ENCODE measurements around the gene ERP29. TPM values are rescaled to one million over a fixed set of nuclear protein-coding genes. Genes with fewer than 3 reads are reported as not detected.

The ERP29 gene
- total and polyA plus RNA-seq, 2 of the 13 experiments (the other 11 are each of a cell fraction or from before 2014, with no cell fraction given): 111 to 147 TPM

- TF ChIP-seq, protein P1, sequence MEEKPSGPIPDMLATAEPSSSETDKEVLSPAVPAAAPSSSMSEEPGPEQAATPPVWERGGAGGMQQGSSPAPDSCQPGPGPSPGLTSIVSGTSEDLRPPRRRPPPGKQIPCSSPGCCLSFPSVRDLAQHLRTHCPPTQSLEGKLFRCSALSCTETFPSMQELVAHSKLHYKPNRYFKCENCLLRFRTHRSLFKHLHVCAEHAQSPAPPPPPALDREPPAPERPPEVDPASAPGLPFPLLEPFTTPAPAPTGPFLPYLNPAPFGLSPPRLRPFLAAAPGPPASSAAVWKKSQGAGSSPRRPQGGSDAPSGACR (CRISPR knock-in tag; IDR thresholded peaks at IDR 0.05): no peak
- TF ChIP-seq CEBPG (CRISPR knock-in tag; IDR thresholded peaks at IDR 0.05) (no peak), TEAD2 (CRISPR knock-in tag; IDR thresholded peaks at IDR 0.05) (no peak), FOSL1 (CRISPR knock-in tag; IDR thresholded peaks at IDR 0.05; ENCODE audit: borderline replicate concordance) (no peak), NFIB (CRISPR knock-in tag; IDR thresholded peaks at IDR 0.05; ENCODE audit: borderline replicate concordance) (no peak), DMTF1 (CRISPR knock-in tag; IDR thresholded peaks at IDR 0.05) (no peak)
Measured at GRCh38 chr12:112049351-112049750, 36.1 kb downstream of the ERP29 start (continued).

GRCh38 chr12:112061137-112061536, 47.9 kb downstream of the ERP29 start:
- DNase-seq (ENCODE audit: low spot score) (no peak), ATAC-seq (no peak), FAIRE-seq (no peak)
- 93% methylated on average over 2 of the region's 2 CpGs for WGBS (ENCODE audit: low lambda C conversion rate)
- Histone ChIP-seq H4K20me1 (ENCODE audit: insufficient read depth, low read length) (no peaks in the 10 kb centered on the region), H3K9ac (ENCODE audit: insufficient read depth, low read depth, low read length) (no peak overlapping the region), H3K4me1 (ENCODE audit: insufficient read depth, low read length) (no peaks in the 10 kb centered on the region), H3K36me3 (replicated peaks in 1 of 2; ENCODE audit: control insufficient read depth in 1 of 2, insufficient read depth in 2 of 2, low read length in 2 of 2) (peaks cover 7 to 64% of the 10 kb centered on the region in 2 experiments; a peak in 4 of 5 replicates), H3K4me3 (replicated peaks in 1 of 3; ENCODE audit: insufficient read depth in 1 of 3, low read depth in 2 of 3, low read length in 3 of 3) (no peak overlapping the region), H2AFZ (ENCODE audit: low read length) (no peak overlapping the region), H3K4me2 (ENCODE audit: low read depth, low read length) (no peak overlapping the region), H3K27ac (ENCODE audit: extremely low read length, insufficient read depth, low read length) (no peak overlapping the region), H3K79me2 (ENCODE audit: insufficient read depth, low read length) (no peaks in the 10 kb centered on the region), H3K27me3 (ENCODE audit: control insufficient read depth in 1 of 2, insufficient read depth in 2 of 2, low read length in 2 of 2) (no peaks in the 10 kb centered on the region), H3K9me3 (ENCODE audit: low read length) (no peaks in the 10 kb centered on the region)
- ChIA-PET CTCF (ENCODE audit: low intra/inter-chr PET ratio, low total read pairs) (no interaction called here), POLR2A (no interaction called here)
- in situ Hi-C loops (cut with HindIII; ENCODE audit: extremely low pct_ligation_motif_present, low pct_unique_long_range_greater_than_20kb): no loop called here
- intact Hi-C loops (cut with micrococcal nuclease; ENCODE audit: unreplicated experiment): no loop called here
- TF ChIP-seq FOXO1 (CRISPR knock-in tag; IDR thresholded peaks at IDR 0.05): no peak
- TF ChIP-seq, protein P2, sequence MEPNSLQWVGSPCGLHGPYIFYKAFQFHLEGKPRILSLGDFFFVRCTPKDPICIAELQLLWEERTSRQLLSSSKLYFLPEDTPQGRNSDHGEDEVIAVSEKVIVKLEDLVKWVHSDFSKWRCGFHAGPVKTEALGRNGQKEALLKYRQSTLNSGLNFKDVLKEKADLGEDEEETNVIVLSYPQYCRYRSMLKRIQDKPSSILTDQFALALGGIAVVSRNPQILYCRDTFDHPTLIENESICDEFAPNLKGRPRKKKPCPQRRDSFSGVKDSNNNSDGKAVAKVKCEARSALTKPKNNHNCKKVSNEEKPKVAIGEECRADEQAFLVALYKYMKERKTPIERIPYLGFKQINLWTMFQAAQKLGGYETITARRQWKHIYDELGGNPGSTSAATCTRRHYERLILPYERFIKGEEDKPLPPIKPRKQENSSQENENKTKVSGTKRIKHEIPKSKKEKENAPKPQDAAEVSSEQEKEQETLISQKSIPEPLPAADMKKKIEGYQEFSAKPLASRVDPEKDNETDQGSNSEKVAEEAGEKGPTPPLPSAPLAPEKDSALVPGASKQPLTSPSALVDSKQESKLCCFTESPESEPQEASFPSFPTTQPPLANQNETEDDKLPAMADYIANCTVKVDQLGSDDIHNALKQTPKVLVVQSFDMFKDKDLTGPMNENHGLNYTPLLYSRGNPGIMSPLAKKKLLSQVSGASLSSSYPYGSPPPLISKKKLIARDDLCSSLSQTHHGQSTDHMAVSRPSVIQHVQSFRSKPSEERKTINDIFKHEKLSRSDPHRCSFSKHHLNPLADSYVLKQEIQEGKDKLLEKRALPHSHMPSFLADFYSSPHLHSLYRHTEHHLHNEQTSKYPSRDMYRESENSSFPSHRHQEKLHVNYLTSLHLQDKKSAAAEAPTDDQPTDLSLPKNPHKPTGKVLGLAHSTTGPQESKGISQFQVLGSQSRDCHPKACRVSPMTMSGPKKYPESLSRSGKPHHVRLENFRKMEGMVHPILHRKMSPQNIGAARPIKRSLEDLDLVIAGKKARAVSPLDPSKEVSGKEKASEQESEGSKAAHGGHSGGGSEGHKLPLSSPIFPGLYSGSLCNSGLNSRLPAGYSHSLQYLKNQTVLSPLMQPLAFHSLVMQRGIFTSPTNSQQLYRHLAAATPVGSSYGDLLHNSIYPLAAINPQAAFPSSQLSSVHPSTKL (CRISPR knock-in tag; IDR thresholded peaks at IDR 0.05): no peak
- TF ChIP-seq EHMT2 (IDR thresholded peaks at IDR 0.05; ENCODE audit: borderline replicate concordance, low read depth, low read length): no peak
- TF ChIP-seq SRF (IDR thresholded peaks at IDR 0.05; ENCODE audit: low read depth, low read length): no peak
- no peak for TF ChIP-seq ZNF33A (CRISPR knock-in tag; IDR thresholded peaks at IDR 0.05; ENCODE audit: borderline replicate concordance)
- no peak for TF ChIP-seq ZNF598 (CRISPR knock-in tag; IDR thresholded peaks at IDR 0.05; ENCODE audit: borderline replicate concordance)
- no peak for TF ChIP-seq ZNF329 (CRISPR knock-in tag; IDR thresholded peaks at IDR 0.05; ENCODE audit: low read depth)
- no peak for TF ChIP-seq REPIN1 (CRISPR knock-in tag; IDR thresholded peaks at IDR 0.05; ENCODE audit: borderline replicate concordance, low read depth)
- BruUV-seq (replicated peaks): no TSS peak
